AG09309 (cell line): ENCODE results near the gene HOOK1.

Source experiments
- DNase-seq: peaks from one replicate; pipeline ENCODE4 v3.0.0-alpha.2; 2010; ENCODE audit warnings: low read depth
- H3K4me3 ChIP-seq: 2 replicates; pipeline ENCODE4 v1.5.1; 2011; ENCODE audit warnings: mild to moderate bottlenecking, low read depth, low read length, moderate library complexity; ENCODE audit not compliant: control insufficient read depth
- TF ChIP-seq, protein P1 (sequence below): IDR thresholded peaks from 2 replicates; pipeline ENCODE4 v1.5.1; 2011; ENCODE audit warnings: mild to moderate bottlenecking, low read depth, low read length, inconsistent platforms; ENCODE audit not compliant: insufficient read depth, control insufficient read depth; ENCODE audit errors: missing control alignments

HOOK1 gene

DNA sequence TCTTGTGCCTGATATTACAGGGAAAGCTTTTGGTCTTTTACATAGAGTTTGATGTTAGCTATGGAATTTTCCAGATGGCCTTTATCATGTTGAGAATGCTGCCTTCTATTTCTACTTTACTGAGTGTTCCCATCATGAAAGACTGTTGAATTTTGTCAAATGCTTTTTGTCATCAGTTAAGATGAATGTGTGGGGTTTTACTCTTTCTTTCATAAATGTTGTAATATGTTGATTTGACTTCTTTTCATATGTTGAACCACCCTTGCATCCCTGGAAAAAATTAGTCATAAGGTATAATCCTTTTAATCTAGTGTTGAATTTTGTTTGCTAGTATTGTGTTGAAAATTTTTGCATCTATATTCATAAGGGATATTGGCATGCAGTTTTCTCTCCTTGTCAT lies 16.1 kb upstream of the HOOK1 start:
- no peak for DNase-seq
- TF ChIP-seq, protein P1, sequence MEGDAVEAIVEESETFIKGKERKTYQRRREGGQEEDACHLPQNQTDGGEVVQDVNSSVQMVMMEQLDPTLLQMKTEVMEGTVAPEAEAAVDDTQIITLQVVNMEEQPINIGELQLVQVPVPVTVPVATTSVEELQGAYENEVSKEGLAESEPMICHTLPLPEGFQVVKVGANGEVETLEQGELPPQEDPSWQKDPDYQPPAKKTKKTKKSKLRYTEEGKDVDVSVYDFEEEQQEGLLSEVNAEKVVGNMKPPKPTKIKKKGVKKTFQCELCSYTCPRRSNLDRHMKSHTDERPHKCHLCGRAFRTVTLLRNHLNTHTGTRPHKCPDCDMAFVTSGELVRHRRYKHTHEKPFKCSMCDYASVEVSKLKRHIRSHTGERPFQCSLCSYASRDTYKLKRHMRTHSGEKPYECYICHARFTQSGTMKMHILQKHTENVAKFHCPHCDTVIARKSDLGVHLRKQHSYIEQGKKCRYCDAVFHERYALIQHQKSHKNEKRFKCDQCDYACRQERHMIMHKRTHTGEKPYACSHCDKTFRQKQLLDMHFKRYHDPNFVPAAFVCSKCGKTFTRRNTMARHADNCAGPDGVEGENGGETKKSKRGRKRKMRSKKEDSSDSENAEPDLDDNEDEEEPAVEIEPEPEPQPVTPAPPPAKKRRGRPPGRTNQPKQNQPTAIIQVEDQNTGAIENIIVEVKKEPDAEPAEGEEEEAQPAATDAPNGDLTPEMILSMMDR = no peak
- H3K4me3 ChIP-seq = no peak overlapping the region

DNA sequence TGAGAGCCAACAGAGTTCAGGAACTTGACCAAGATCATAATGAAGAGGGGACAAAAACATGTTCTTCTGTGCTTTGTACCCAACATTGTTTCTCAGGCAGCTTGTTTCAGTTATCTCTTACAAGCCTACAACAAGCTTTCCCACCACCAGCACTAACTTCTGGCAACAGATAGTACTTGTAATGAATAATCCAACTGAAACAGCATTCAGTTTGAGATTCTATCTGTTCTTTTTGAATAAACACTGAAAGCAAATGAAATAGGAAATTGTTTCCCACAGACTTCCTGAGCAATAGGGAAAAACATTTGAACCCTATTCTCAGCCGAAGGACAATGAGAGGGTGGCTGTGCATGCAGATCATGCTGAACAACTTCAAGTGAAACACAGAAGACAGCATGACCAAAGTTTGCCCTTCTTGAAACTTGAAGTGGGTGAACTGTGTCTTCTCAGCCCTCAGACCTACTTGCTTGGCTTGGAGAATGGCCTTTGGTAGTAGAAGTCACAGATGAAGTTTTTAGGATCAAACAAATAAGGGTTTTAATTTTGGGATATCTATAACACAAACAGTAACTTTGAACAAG lies 11.2 kb upstream of the HOOK1 start:
- TF ChIP-seq, protein P1 = no peak
- H3K4me3 ChIP-seq = no peak overlapping the region
- no peak for DNase-seq

DNA sequence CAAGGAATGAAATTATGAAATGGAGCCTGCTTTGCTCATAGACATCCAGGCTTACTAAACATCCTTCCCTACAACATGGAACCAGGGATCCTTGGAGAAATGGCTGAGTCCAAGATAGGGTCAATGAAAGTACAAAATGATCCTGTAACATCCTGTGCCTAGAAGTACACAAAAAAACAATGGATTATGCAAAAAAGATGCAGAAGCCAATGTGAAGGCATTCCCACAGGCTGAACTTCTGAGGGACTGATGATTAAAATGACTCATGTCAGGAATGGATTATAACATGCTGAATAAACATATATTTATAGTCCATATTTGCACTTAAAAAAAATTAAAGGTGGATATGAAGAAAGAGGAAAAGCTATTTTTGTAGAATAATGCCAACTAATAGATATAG lies 10.4 kb upstream of the HOOK1 start:
- no peak overlapping the region for H3K4me3 ChIP-seq
- TF ChIP-seq, protein P1 = no peak
- DNase-seq = no peak

DNA sequence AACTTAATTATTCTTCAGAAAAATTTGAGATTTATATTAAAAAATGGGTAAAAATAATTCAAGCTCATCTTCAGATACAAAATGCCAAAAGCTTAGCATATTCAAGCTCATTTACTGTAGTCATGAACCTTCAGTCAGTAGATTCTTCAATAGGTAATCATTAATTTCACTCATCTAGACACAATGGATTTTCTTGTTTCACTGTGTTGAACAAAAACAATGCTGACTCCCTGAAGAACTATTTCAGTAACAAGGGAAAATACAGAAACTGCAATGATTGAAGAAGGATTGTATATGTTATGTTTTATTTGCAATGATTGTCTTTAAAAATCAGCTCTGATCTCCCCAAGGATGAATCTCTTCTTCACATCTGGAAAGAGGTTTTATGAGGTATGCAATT lies 9.2 kb upstream of the HOOK1 start:
- no peak for DNase-seq
- TF ChIP-seq, protein P1 = no peak
- no peak overlapping the region for H3K4me3 ChIP-seq

DNA sequence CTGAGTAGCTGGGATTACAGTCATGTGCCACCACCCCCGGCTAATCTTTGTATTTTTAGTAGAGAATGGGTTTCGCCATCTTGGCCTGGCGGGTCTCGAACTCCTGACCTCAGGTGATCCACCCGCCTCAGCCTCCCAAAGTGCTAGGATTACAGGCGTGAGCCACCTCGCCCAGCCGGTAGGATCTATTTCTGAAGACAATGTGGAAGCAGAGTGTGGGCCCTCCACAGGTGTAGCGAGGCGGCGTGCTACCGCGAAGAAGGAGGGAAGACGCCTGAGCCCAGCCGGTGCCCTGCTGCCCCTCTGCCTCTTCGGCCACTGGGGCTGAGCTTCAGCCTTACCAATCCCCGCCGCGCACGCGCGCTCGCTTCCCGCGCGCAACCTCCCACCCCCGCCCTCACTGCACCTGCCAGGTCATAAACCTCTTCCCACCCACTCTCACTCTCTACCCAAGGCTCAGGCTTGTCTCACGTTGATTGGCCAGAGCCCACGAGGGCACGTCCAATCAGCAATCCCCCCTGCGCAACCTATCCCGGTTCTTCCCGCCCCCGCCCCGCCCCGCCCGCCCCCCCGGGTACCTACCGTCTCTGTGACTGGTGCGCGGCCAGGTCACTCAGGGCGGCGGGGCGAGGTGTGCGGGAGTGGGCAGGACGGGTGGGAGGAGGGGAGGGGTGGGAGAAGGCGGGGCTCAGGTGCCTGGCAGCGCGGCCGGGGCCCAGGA lies 409 bp upstream of the HOOK1 start:
- no peak overlapping the region for H3K4me3 ChIP-seq
- DNase-seq = no peak
- TF ChIP-seq, protein P1 = no peak

DNA sequence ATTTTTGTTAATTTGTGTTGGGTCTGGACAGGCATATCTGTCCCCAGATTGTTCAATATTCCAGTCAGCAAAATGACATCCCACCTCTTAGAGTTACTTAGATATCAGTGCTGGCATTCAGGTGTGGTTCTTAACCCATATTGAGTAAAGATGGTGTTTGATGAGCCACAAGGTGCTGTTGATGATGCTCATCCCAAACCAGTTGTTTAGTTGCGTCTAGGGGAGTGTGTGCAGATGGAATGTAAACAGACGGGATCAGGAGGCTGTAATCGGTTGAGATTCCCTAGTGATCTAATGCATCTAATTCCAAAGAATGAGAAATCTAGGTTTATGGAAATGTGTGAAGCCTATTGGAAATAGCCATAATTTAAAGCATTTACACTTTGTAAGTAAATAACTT lies 1.1 kb downstream of the HOOK1 start:
- H3K4me3 ChIP-seq = no peak overlapping the region
- TF ChIP-seq, protein P1 = no peak
- DNase-seq = no peak
